Right lung (tissue), 5 donors: Measurements from ENCODE around the gene EFS. TPM values are rescaled to one million over a fixed set of nuclear protein-coding genes. Genes with fewer than 3 reads are reported as not detected.

Experiments used
- DNase-seq, 2 donors: peaks; one replicate each; pipeline ENCODE4 v3.0.0-alpha.2; 2013
- polyA plus RNA-seq, 5 donors: library from polyadenylated mRNA; unstranded; fragments of 120-200 nt; gene quantifications; one replicate each; pipeline versions ENCODE4 v1.2.1 to v1.2.3, GENCODE V29; 2013; ENCODE audit warnings: inconsistent platforms in 1 of 5, low replicate concordance in 1 of 5; ENCODE audit not compliant: insufficient read length in 5 of 5, insufficient read depth in 1 of 5

Gene EFS
- polyA plus RNA-seq, 5 donors, result 37.4 to 67.0 (median 49.9) TPM

DNA sequence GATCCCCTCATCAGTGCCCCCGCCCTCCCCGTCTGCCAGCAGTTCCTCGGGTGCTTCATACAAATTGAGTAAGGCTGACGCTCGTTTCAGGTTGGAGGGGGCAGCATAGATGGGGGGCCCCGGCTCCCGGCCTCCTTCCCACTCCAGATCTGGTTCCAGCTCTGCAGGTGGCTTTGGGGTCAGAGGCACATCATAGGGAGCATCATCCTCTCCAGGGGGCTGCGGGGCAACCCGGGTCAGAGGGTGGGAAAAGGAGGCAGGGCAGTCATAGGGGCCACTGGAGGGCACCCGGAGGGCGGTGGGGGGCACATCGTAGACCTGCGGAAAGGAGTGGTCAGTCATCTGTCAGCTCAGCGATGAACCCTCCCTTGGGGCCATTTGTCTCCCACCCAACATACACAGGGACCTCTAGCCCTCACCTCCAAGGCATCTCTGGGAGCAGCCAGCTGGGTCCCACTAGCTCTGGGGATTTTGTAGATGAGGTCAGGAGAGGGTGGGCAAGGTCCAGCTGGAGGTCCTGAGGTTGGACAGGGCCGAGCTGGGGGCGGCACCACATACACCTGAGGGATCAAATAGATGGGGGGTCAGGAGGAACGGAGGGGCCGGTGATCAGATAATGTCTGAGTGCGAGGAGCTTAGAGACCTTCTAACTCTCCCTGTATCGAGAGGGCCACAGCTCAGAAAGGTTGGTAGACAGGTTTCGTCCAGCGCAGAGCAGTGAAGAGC, 5.1 kb downstream of the EFS start:
- no peak for DNase-seq

DNA sequence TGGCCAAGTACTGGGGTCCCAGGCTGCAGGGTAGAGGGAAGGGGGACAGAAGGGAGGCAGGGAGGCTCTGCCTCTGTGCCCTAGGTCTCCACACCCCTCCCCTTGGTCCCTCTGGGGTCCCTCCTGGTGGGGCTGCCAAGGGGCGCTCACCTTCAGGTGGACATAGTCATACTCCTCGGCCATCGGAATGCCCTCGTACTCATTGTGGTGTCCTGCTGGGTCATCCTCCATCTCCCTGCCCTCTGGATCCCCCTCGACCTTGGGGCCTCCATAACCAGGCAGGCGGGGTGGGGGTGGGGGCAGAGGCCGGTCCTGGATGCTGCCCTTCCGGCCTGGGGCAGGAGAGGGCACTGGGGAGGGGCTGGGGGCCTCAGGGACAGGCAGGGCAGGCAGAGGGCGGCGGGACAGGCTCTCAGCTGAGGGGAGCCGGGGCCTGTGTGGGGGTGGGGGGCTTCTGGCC, 5.8 kb downstream of the EFS start:
- DNase-seq, result no peak

DNA sequence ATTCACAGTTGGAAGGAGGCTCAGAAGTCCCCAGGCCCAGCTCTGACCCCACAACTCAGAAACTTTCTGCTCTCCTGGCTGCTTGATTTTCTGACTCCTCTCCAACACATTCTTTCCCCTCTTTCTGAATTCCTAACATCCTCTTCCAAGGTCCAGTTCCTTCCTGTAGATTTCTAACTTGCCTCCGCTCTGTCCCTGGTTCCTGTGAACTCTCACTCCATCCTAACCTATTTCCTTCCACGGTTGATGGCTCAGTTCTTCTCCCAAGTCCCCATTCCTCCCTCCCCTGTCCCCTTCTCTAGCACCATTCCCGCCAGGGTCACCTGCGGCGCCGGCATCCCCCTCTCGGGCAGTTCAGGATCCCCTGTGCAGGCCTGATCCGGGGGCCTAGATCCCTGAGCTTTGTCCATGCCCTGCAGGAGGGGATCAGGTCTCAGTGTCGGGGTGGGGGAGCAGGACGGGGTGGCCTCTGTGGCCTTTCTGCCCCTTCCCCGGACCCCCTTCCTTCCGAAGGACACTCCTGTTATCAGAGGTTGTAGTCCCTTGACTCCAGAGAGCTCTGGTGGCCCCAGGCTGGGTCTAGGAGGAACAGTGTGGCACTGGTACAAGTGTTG, 6.3 kb downstream of the EFS start:
- DNase-seq, result no peak

DNA sequence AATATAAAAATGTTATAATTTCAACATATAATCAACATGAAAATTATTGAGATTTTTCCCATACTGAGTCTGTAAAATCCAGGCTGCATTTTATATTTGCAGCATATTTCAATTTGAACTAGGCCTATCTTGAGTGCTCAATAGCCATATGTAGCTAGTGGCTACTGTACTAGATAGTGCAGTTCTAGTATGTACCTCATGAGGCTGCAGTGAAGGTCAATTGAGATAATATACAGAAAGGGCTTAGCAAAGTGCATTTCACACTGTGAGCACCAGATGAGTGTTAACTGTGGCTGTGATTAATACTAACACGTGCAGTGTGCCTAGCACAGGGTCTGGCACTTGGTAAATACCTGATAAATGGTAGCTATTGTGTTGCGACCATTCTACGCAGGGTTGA, 6.9 kb downstream of the EFS start:
- no peak for DNase-seq

DNA sequence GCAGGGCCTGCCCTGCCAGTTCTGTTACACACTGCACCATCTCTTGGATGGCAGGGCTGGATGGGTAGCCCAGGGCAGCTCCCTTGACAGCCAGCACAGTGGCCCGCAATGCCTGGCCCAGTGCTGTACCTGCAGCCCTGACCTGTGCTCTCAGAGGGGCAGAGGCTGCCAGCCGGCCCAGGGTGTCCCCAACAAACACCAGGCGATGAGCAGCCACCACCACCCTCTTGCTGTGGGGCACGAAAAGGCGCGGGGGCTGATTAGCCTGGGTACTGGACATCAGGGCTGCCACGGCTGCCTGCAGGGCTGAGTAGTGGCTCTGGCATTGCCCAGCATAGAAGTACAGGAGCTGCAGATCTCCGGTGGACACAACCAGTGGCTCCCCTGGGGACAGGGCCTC, 7.7 kb downstream of the EFS start:
- no peak for DNase-seq

DNA sequence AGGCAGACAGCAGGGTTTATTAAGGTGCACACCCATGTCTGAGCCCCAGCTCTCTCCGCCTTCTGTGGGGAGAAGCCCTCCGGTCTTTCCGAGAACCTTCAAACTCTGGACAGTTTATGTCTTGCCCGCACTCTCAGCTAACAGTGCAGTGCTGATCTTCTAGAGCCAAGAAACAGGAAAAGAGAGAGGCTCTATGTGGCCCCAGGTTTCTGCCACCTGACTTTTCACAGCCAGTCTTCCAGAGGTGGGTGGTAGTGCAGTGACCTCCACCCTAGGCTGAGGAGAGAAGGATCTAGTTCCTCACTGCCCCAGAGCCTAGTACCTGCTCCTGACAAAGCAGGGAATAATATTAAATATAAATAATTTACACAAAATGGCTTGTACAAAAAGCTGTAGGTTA, 8.3 kb downstream of the EFS start:
- DNase-seq, result no peak

DNA sequence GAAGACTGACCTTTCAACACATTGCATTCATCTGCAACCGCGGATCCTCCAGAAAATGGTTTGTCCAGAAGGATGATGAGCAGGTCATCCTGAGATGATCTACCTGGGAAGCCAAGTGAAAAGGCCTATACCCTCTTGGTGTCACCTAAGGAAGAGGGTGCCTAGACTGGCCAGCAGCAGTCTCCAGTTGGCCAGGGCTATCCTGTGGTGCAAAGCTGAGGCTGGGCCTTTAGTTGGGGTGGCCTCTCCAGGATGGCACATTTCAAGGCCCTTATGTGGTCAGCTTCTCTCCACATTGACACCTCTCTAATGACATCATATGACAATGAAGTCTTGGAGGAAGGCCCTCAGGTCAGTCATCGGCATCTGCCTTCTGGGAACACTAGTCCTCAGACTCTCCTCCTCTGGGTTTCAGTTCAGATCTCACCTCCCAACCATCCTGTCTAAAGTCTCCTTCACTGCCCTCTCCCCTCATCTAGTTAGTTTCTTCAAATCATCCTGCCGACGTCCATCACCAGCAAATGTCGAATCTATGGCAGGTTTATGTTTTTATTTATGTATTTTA, 9.0 kb downstream of the EFS start:
- no peak for DNase-seq

DNA sequence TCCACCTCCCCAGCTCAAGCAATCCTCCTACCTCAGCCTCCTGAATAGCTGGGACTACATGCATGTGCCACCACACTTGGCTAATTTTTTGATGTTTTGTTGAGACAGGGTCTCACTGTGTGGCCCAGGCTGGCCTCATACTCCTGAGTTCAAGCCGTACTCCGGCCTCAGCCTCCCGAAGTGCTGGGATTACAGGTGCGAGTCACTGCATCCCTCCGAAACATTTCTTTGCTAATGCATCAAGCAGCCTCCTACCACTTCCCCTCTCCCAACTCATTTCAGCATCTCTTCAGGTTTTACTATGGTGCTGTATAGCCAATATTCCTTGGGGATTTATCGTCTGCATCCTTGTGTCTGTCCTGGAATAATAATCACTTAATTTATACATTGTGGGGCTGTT, 10.0 kb downstream of the EFS start:
- no peak for DNase-seq

DNA sequence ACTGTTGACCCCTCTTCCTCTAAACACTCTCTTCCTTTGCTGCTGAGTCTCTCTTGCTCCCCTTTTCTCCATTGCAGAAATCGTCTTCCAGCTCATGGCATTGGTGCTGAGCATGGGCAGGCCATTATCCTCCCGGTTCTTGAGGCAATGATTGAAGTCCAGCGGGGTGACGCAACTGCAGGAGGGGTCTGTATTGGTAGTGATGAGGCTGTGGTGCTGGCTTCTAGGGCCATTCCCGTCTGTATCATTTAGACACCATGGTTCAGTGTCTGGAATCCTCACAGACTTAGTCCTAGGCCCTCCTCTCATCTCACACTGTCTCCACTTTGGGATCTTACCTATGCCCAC, 11.6 kb downstream of the EFS start:
- DNase-seq, result no peak

DNA sequence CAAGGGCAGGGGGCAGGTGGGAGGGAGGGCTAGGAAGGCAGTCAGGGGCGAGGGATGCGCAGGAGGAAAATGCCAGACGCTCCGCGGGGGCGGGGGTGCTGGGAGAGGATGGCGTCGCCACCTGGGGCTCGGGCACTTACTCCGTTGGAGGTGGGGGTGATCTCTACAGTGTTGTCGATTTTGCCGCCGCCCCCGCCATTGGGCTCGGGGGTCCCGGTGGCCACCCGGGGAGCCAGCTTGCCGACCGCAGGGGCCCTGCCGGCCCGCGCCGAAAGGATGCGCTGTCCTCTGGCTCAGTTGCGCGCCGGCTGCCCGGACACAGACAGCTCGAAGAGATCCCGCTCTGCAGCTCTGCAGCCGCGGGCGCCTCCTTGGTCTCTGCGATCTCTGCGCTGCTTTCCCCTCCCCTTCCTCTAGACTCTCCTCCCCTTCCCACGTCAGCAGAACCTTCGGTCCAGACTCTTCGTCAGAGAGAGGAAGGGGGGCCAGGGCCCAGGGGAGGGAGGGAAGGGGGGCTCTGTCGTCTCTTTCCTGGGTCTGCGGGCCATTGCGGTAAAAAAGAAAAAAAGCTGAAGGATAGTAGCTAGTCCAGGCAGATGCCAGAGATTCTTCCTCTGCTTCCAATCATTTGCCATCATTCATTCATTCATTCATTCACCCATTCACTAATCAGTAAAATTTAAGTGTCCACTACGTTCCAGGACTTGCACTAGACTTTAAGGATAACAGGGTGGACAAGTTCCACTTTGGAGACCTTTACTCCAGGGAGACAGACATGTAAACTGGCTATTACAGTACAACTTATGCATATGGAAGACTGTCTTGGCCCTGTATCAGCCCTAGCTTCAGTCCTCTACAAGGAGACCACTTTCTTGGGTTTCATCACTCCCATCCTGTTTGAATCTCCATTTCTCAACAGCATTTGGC, 12.2 kb downstream of the EFS start, which contains the start of gene SLC22A17:
Gene SLC22A17 (minus strand): TSS at position 382 of the 927 bp plus-strand sequence.
- DNase-seq, result peak; percentile 89 to 90

DNA sequence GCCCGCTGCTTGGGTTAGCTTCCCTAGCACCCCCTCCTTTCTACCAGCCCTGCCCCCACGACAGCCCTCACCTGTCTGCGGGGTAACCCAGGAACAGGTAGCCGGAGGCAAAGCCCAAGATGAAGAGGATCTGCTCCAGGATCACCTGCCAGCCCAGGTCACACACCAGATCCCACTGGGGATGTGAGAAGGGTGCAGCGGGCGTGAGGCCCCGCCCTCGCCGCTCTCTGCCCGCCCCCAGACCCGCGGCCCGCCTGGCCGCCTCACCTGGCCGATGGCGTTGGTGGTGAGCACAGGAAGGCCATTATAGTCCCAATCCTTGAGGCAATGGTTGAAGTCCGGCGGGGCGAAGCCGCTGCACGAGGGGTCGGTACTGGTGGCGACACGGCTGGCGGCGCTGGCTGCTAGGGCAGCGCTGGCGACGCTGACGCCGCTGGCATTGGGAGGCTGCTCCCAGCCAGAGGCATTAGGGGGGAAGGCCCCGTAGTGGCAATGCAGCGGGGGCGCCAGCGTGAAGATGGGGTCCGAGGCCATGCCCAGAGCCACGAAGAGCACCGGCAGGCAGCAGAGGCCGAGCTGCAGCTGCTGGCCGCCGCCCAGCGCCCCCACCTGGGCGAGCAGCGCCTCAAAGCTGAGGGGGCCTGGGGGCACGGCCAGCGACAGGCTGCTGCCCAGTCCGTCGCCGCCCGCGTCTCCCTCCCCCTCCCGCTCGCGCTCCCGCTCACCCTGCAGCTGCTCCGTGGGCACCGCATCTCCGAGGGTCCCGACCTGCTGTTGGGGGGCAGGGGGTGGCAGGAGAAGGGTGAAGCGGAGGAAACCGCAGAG, 13.1 kb downstream of the EFS start:
- DNase-seq, result peak in 1 of 2 donors; percentile 17

DNA sequence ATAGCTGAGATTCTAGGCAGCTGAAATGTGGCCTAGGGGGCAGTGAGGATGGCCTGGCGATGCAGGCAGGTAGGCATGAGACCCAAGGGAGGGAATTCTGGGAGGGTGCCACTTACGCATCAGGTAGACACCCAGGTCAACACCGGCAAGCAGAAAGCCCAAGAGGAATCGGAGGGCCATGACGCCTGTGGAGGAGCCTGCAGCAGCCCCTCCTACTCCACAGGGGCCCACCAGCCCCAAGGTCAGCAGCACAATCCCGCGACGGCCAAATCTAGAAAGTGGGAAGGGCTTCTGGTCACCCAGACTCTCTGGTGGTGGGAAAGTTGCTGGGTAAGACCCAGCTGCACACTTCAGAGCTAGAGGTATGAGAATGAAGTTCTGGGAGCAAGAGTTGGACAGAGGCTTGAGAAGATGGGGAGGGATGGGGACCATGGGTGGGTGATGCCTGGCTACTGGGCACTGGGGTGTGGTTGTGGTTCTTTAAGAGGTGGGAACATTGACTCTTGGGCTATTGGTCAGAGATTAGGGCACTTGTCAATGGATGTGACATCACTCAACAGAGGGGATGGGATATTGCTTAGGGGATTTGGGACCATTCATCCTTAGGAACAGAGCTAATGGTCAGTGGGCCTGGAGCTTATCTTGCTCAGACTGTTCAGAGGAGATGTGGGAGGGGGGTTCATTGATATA, 15.7 kb downstream of the EFS start:
- no peak for DNase-seq

DNA sequence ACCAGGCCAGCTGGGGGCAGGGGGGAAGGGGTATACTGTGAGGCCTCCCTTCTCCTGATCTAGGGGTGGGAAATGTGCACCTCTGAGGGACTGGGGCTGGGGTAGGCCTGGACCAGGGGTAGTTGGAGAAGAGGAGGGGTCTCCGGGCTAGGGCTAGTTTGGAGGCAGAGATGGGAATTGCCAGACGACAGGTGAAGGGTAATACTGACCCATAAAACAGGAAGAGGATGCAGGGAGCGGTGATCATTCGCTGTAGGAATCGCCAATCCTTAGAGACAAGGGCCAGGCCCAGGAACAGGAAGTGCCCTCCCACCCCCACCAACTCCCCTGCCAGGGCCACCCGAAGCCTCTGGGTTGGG, 16.7 kb downstream of the EFS start:
- no peak for DNase-seq

DNA sequence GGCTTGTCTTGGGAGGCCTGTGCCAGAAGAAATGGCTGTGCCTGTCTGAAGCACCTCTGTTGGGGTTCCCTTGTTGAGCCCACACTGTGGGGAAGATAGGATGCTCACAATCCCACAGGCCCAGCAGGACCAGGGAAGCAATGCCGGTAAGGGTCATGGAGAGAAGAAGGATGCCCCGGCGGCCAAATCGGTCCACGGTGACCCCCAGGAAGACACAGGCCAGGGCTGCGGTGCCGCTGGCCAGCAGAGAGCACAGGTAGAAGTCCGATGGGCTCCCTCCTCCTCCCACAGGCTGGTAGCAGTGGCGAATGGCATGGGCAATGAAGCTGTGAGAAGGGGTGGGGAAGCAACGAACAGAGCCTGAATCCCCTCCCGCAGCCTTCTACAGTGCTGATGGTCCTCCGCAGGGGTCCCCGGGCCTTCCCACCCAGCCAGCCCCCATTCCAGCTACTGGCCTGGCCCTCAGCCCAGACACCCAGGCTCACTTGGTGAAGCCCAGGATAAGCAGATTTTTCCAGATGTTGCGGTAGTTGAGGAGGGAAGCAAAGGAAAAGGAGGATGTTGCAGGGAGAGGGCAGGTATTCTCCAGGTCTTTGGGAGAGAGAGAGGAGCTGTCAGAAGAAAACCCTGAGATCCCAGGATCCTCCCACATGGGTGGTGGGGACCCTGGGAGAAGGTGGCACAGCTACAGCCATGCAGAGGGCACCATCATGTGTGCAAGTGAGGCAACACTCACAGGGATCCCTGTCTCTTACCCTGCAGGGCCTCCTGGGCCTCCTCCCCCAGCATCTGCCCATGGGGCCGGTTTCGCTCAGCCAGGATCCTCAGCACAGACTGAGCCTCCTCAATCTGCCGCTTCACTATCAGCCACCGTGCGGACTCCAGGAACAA, 17.3 kb downstream of the EFS start:
- DNase-seq, result no peak

DNA sequence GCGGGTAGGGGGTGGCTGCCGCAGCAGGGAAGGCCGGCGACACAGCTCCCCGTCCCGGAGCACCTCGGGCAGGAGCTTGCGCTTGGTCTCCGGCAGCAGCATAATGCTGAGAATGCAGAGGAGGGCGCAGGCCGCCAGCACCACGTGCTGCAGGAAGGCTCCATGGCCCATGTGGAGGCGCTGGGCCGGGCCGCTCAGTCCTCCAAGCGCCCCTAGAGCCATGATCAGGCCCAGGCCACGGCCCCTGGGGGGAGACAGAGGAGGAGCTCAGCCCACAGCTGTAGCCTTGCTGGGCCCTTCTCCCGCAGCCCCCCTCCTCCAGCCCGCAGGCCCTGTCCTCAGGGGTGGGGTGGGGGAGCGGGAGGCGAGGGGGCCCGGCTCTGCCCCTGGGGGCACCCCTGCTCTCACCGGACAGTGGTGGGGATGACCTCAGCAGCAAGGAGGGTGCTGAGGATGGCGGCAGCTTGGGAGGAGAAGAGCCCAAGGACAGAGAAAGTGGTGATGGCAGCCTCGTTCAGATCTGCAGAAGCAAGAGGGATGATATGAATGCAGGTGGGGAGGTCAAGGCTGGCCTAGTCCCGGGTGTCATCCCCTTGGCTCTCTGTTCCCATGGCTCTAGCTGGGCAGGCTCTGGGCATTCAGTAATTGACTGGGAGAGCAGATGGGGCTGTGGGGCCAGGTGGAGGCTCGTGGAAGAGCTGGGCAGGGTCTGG, 18.1 kb downstream of the EFS start:
- DNase-seq, result no peak

DNA sequence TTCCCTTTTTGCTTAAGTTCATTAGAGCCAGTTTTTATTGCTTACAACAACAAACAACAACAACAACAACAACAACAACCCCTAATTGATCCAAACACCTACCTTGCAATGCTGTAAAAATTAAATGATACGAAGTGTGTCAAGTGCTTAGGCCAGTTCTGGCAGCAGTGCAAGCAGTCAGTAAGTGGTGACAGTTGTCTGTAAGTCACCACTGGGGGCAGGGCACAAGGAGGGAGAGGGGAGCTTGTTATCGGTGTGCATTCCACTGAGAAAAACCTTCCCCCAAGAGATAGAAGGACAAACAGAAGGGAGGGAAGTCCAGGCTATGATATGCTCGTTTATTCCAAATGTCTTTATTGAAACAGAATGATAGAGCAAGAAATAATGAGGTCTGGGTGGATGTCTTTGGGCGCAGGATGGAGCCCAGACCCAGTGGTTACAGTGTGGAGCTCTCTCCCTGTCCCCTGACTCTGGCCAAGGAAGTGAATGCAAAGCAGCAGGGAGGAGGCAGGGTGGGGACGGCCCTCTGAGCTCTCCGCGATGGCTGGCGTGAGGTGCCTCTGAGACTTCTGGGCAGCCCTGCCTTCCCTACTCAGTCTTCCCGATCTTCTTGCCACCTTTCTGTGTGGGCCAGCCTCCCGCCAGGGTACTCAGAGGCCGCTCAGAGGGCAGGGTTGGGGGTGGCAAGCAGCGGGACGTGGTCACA, 18.8 kb downstream of the EFS start:
- DNase-seq, result no peak

DNA sequence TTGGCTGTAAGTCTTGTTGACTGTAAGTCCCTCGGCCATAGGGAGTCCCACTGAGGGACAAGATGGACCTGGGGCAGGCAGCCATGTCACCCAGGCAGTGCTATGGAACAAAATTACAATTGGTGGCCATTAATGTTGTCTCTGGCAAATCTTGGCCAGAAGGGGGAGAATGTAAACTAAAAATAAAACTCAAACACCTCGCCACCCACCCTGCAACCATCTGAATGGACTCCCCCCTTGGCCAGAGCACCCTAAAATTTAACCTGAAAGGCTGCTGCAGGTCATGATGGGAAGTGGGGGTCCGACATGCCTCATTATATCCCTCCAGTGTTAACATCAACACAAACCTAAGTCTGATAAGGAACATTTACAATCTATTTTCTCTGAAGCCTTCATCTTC, 20.5 kb downstream of the EFS start:
- DNase-seq, result no peak

DNA sequence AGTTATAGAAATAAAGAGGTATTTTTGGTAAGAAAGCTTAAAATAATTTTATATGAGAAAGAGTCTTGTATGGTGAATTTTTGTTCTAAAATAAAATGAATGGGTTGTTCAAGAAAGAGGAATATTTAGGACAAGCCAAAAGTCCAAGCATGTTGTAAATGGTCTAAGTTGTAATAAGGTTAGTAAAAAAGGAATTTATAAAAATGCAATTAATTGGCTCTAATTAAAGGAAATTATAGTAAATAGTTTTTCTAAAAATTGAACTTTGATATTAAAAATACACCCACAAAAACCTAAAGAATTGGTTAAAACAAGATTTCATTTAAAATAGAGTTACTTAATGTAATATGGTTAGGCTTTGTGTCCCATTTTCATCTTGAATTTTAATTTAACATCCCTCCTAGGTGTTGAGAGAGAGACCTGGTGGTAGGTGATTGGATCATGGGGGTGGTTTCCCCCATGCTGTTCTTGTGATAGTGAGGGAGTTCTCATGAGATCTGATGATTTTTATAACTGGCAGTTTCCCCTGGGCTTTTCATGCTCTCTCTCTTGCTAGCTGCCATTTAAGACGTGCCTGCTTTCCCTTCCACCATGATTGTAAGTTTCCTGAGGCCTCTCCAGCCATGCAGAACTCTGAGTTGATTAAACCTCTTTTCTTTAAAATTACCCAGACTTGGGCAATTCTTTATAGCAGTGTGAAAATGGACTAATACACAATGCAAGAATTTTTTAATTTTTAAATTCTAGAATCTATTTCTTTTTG, 25.3 kb downstream of the EFS start:
- DNase-seq, result no peak
